ENCODE measurements around the gene CPA4.
"Not testable (repeated sequence)": the region's sequence is repeated elsewhere in the genome, so short reads cannot be mapped to it uniquely, and the experiment has no call there.

Gene CPA4

GRCh38 chr7:130303551-130303950 is 10.6 kb downstream of the CPA4 start:
- DNase-seq = no peak

- no peak for DNase-seq
Observed at GRCh38 chr7:130303982-130304381, 11.0 kb downstream of the CPA4 start.

- DNase-seq = no peak
Observed at GRCh38 chr7:130304878-130305277, 11.9 kb downstream of the CPA4 start.

DNA sequence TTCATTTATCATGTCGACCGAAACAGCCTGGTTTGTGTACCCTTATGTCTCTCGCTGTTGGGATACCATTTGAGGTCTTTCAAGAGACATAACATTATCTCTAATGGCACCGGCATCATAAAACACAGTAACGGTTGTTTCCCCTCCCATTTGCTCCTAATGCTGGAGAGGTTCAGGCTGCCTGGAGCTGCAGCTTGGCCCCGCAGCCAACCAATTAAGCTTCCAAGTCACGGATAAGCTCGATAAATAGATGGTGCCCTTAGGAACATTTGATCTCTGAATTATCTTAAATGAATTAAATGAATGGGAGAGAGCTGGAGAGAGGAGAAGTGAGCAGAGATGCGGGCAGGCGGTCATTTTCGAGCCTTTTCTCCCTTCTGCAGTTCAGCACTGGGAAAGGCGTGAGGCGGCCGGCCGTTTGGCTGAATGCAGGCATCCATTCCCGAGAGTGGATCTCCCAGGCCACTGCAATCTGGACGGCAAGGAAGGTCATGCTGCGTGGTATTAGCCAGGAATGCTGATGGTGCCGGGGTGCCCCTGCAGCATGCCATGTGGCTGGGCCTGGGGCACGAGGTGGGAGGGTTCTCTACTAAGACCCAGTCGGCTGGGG is 12.6 kb downstream of the CPA4 start:
- no peak for DNase-seq

- DNase-seq = no peak
Observed at GRCh38 chr7:130309986-130310385, 17.0 kb downstream of the CPA4 start.

GRCh38 chr7:130314305-130314704 is 21.3 kb downstream of the CPA4 start:
- DNase-seq = no peak

- no peak for DNase-seq
Observed at GRCh38 chr7:130319541-130319940, 26.6 kb downstream of the CPA4 start.

- DNase-seq = not testable (repeated sequence)
Observed at GRCh38 chr7:130321542-130322229, 28.7 kb downstream of the CPA4 start.

DNA sequence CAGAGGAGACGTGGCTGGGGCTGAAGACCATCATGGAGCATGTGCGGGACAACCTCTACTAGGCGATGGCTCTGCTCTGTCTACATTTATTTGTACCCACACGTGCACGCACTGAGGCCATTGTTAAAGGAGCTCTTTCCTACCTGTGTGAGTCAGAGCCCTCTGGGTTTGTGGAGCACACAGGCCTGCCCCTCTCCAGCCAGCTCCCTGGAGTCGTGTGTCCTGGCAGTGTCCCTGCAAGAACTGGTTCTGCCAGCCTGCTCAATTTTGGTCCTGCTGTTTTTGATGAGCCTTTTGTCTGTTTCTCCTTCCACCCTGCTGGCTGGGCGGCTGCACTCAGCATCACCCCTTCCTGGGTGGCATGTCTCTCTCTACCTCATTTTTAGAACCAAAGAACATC is 29.7 kb downstream of the CPA4 start:
- DNase-seq = no peak

DNA sequence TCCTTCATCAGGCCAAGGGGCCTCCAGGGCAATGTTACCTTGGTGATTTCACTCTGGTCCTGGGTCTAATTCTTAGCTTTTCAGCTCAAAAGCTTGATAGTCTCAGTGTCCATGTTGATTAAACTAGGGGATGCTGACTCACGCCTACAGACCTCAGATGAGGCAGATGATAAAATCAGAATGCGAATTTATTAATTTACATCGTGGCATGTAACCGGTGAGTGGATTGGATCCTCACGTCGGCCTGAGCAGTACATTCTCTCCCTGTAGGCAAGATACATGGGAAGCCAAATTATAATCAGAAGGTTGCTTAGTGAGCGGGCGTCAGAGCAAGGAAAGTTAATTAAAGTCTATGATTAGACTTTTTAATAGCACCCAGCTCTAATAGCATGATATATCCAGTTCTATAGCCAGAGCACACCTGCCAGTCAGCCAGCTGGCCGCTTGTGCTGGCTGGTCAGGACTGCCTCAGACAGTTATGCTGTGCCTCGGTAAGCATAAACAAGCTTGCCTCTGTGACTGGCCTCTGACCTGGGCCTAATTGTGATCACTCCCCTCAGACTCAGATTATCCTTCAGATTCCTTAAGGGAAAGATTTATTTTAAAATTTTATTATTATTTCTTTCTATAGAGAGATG is 31.5 kb downstream of the CPA4 start:
- DNase-seq = no peak

- no peak for DNase-seq
Observed at GRCh38 chr7:130329681-130330080, 36.7 kb downstream of the CPA4 start.

- DNase-seq = no peak
Observed at GRCh38 chr7:130332259-130333053, 39.5 kb downstream of the CPA4 start.

DNA sequence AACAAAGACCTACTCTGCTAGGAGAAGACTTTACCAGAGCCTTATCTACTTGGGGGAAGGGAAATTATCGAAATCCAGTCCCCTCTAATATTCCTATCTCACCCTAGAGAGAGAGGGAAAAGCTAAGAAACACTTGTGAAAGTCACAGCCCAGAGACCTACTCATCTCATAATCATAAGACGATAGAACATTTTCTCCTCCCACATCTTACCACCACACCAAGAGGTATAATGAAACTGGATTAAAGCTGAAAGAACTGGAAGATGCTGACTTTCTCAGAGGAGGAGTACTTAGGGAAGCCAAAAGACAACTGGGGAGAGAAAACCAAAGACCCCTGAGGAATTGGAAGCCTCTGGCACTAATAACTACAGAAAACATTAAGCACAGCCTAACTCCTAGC is 40.9 kb downstream of the CPA4 start:
- no peak for DNase-seq

DNA sequence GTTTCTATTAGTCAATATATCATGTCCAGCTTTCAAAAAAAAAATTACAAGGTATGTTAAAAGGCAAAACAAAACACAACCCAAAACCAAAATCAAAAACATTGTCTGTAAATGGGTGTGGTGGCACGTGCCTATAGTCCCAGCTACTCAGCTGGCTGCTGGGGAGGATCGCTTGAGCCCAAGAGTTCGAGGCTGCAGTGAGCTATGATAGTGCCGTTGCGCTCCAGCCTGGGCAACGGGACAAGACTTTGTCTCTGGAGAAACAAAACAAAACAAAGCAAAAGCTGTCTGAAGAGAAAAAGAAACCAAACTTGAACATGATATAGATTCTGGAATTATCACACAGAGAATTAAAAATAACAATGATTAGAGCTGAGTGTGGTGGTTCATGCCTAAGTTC is 41.3 kb downstream of the CPA4 start:
- DNase-seq = no peak

GRCh38 chr7:130337410-130337971 is 44.5 kb downstream of the CPA4 start:
- DNase-seq = no peak

GRCh38 chr7:130338233-130338632 is 45.3 kb downstream of the CPA4 start:
- no peak for DNase-seq

- no peak for DNase-seq
Observed at GRCh38 chr7:130341882-130342281, 48.9 kb downstream of the CPA4 start.

GRCh38 chr7:130342701-130343380 is 49.9 kb downstream of the CPA4 start:
- DNase-seq = no peak

DNA sequence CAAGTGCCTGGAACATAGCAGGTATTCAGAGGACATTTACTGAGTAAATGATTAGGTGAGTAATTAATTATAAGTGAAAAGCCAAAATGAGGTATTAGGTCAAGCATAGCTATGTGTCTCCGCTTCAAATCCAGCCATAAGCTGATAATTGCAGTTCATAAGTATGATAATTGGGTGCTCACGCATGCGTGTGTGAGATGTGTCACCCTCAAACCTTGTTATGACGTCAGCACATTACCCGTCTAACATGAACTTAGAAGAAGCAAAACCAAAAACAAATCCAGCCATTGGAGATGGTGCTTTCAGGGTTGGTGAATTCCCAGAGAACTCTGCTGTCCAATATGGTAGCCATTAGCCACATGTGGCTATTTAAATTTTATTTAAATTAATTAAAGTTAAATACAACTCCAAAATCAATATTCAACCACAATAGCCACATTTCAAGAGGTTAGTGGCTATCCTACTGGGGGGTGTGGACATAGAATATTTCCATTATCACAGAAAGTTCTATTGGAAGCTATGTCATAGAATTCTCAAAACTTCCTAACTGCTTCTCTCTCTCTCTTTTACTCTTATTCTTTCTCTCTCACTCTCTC is 51.4 kb downstream of the CPA4 start, which contains the start of gene CPA5:
CPA5 (plus strand) TSS at position 546 of the 596 bp plus-strand sequence. CDS start 1,670 bp downstream, outside the sequence.
- DNase-seq = no peak

DNA sequence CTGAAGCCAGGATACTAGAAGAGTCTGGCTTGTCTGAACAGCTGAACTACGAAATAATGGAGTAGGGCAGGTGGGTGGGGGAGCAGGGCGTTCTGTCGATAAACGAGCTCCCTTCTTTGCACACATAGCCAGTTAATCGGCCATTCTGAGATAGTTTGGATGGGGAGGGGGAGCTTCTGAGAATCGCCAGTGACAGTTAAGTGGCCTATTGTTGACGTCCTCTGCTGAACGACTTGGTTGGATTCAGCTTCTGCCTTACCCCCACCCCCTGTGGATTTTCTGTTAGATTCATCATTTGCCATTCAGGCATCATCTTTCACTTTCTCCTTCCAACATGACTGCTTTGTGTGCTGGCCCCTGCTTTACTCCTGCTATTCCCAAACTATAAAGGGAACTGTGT is 52.2 kb downstream of the CPA4 start:
- no peak for DNase-seq

DNA sequence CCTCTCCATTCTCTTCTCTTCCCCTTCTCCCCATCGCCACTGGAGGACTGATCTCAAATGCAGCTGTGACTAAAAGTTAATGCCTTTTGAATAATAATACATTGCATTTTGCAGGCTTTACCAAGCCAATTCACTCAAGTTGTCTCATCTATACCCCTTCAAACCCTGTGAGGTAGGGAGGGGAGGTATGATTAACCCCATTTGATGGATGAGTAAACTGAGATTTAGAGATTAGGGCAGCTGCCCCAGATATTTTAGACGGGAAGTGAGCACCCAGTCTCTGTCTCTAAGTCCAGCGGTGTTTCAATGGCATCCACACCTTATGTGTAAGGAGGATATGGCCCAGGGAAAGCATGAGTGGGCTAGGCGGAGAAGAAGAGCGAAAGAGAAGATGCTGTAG is 52.8 kb downstream of the CPA4 start:
- no peak for DNase-seq
